K562 (cell line): ENCODE results near the gene DIO3. TPM values are rescaled to one million over a fixed set of nuclear protein-coding genes. Genes with fewer than 3 reads are reported as not detected.

ENCODE experiments used
- OTX1 ChIP-seq: fragments of 450-650 bp; formaldehyde crosslinking; IDR thresholded peaks from 2 replicates; pipeline ENCODE4 v1.4.0; 2022; ENCODE audit warnings: mild to moderate bottlenecking
- PRPF4 ChIP-seq: fragments of 200-400 bp; formaldehyde crosslinking; IDR thresholded peaks from one replicate; pipeline ENCODE4 v1.6.1; 2017; ENCODE audit warnings: low read length, low read depth, mild to moderate bottlenecking; ENCODE audit not compliant: insufficient read depth, poor library complexity, severe bottlenecking
- RBM25 ChIP-seq: fragments of 200-400 bp; formaldehyde crosslinking; IDR thresholded peaks from 2 replicates; pipeline ENCODE4 v1.6.1; 2018; ENCODE audit warnings: low read length, low read depth, moderate library complexity; ENCODE audit not compliant: severe bottlenecking
- SRSF3 ChIP-seq: fragments of 200-400 bp; formaldehyde crosslinking; IDR thresholded peaks from 2 replicates; pipeline ENCODE4 v1.6.1; 2016; ENCODE audit warnings: mild to moderate bottlenecking, low read length, moderate library complexity; ENCODE audit not compliant: insufficient read depth
- TFAM ChIP-seq: fragments of 250-450 bp; sonication (Bioruptor Pico); conservative IDR thresholded peaks from 2 replicates; pipeline ENCODE4 v1.5.0; 2021; ENCODE audit warnings: mild to moderate bottlenecking, moderate library complexity
- ZNF518B ChIP-seq: fragments of 250-450 bp; sonication (Bioruptor Pico); IDR thresholded peaks from 2 replicates; pipeline ENCODE4 v1.5.0; 2021; ENCODE audit warnings: mild to moderate bottlenecking, moderate library complexity
- ZNF57 ChIP-seq: fragments of 450-650 bp; formaldehyde crosslinking; IDR thresholded peaks from 2 replicates; pipeline ENCODE4 v1.4.0; 2020; ENCODE audit warnings: mild to moderate bottlenecking, moderate library complexity
- polyA plus RNA-seq, 8 experiments: library from polyadenylated mRNA; depleted of rRNA in 4 of 8; stranded (reverse) in 5 of 8; unstranded in 3 of 8; fragments of >200 nt; fragmentation: Nextera tagmentation in 2 of 8; fragmentation: Illumina TruSeq in 1 of 8; extraction: Ambion mirVana in 2 of 8; extraction: Trizol in 1 of 8; gene quantifications; 2 replicates each; pipeline versions ENCODE4 v1.2.1 to v1.2.3, GENCODE V29; 2011 to 2014; ENCODE audit warnings: inconsistent platforms in 1 of 8, missing spikeins in 1 of 8
- total RNA-seq, 7 experiments: library from RNA; depleted of rRNA in 6 of 7; stranded (reverse); fragments of >200 nt in 6 of 7; fragmentation: Illumina TruSeq in 2 of 7; extraction: Trizol in 2 of 7; gene quantifications; 2 replicates each; pipeline versions ENCODE4 v1.2.1 to v1.2.3, GENCODE V29; 2011 to 2021; ENCODE audit warnings: low replicate concordance in 1 of 7
- TF ChIP-seq, protein P1 (sequence below): IDR thresholded peaks from 2 replicates; pipeline ENCODE4 v1.6.1; 2011; ENCODE audit warnings: borderline replicate concordance, low read depth, mild to moderate bottlenecking, moderate library complexity, low read length; ENCODE audit not compliant: insufficient read depth, poor library complexity, severe bottlenecking

Gene DIO3
- total and polyA plus RNA-seq, 9 of the 15 experiments (the other 6 are each of a cell fraction or from before 2014, with no cell fraction given), result not detected

GRCh38 chr14:101579372-101580080 is 18.2 kb downstream of the DIO3 start (continued):
- TF ChIP-seq, protein P1, sequence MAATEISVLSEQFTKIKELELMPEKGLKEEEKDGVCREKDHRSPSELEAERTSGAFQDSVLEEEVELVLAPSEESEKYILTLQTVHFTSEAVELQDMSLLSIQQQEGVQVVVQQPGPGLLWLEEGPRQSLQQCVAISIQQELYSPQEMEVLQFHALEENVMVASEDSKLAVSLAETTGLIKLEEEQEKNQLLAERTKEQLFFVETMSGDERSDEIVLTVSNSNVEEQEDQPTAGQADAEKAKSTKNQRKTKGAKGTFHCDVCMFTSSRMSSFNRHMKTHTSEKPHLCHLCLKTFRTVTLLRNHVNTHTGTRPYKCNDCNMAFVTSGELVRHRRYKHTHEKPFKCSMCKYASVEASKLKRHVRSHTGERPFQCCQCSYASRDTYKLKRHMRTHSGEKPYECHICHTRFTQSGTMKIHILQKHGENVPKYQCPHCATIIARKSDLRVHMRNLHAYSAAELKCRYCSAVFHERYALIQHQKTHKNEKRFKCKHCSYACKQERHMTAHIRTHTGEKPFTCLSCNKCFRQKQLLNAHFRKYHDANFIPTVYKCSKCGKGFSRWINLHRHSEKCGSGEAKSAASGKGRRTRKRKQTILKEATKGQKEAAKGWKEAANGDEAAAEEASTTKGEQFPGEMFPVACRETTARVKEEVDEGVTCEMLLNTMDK, result no peak
- TF ChIP-seq ZNF518B (CRISPR knock-in tag), result no peak
- TF ChIP-seq ZNF57 (CRISPR knock-in tag), result no peak
- TF ChIP-seq OTX1 (CRISPR knock-in tag), result no peak
- TF ChIP-seq PRPF4, result no peak
- no peak for TF ChIP-seq RBM25
- TF ChIP-seq TFAM, result no peak
- no peak for TF ChIP-seq SRSF3
